Fibroblast of lung (primary cell): ENCODE measurements around the gene OBSCN. TPM values are rescaled to one million over a fixed set of nuclear protein-coding genes. Genes with fewer than 3 reads are reported as not detected.

Source experiments
- DNase-seq, 2 donors: peaks; one replicate each; pipeline versions ENCODE4 v3.0.0 to v3.0.0-alpha.2; 2010; ENCODE audit warnings: low read depth in 2 of 2
- H2AFZ ChIP-seq: 2 replicates; pipeline ENCODE4 v1.5.1; 2012; ENCODE audit warnings: low read length, control low read depth, inconsistent platforms
- H3K27ac ChIP-seq: 2 replicates; pipeline ENCODE4 v1.5.1; 2011; ENCODE audit warnings: low read length, control low read depth; ENCODE audit not compliant: insufficient read depth
- H3K27me3 ChIP-seq: 2 replicates; pipeline ENCODE4 v1.5.1; 2011; ENCODE audit warnings: mild to moderate bottlenecking, low read length; ENCODE audit not compliant: control insufficient read depth, insufficient read depth
- H3K36me3 ChIP-seq: 2 replicates; pipeline ENCODE4 v1.5.1; 2011; ENCODE audit warnings: low read length; ENCODE audit not compliant: control insufficient read depth, insufficient read depth
- H3K4me1 ChIP-seq: 2 replicates; pipeline ENCODE4 v1.5.1; 2011; ENCODE audit warnings: low read length; ENCODE audit not compliant: control insufficient read depth, insufficient read depth; ENCODE audit errors: extremely low read depth
- H3K4me2 ChIP-seq: 2 replicates; pipeline ENCODE4 v1.5.1; 2011; ENCODE audit warnings: low read length, control low read depth; ENCODE audit not compliant: insufficient read depth; ENCODE audit errors: extremely low read depth
- H3K4me3 ChIP-seq, 4 experiments: fragments of 200-600 bp in 1 of 4; sonication (generic) in 1 of 4; replicated peaks in 1 of 4; 2 replicates each; pipeline ENCODE4 v1.5.1; 2011 to 2016; ENCODE audit warnings: low read length in 4 of 4, low read depth in 3 of 4, mild to moderate bottlenecking in 3 of 4, control low read depth in 2 of 4, inconsistent platforms in 1 of 4, mixed read lengths in 1 of 4; ENCODE audit not compliant: insufficient read depth in 1 of 4; ENCODE audit errors: control extremely low read depth in 1 of 4
- H3K79me2 ChIP-seq: 2 replicates; pipeline ENCODE4 v1.5.1; 2012; ENCODE audit warnings: mild to moderate bottlenecking, low read length, inconsistent platforms; ENCODE audit not compliant: control insufficient read depth, insufficient read depth
- H3K9ac ChIP-seq: 2 replicates; pipeline ENCODE4 v1.5.1; 2011; ENCODE audit warnings: mild to moderate bottlenecking, low read length, control low read depth; ENCODE audit not compliant: insufficient read depth
- H3K9me3 ChIP-seq: 2 replicates; pipeline ENCODE4 v1.5.1; 2012; ENCODE audit warnings: low read depth, low read length; ENCODE audit not compliant: control insufficient read depth, insufficient read depth
- H4K20me1 ChIP-seq: 2 replicates; pipeline ENCODE4 v1.5.1; 2011; ENCODE audit warnings: low read length; ENCODE audit not compliant: control insufficient read depth, insufficient read depth; ENCODE audit errors: extremely low read depth
- EZH2 ChIP-seq: IDR thresholded peaks from 2 replicates; pipeline ENCODE4 v1.5.1; 2012; ENCODE audit warnings: low read length, control low read depth, mild to moderate bottlenecking; ENCODE audit errors: missing control alignments
- polyA plus RNA-seq, 2 donors: library from polyadenylated mRNA; depleted of rRNA in 1 of 2; stranded (reverse) in 1 of 2; unstranded in 1 of 2; fragments of >200 nt; gene quantifications; 2 replicates each; pipeline ENCODE4 v1.2.1, GENCODE V29; 2011 to 2012; ENCODE audit warnings: missing spikeins in 1 of 2
- total RNA-seq: library from RNA; depleted of rRNA; stranded (reverse); fragments of >200 nt; gene quantifications from 2 replicates; pipeline ENCODE4 v1.2.1, GENCODE V29; 2014
- TF ChIP-seq, protein P1 (sequence below), 2 donors: IDR thresholded peaks in 1 of 2; conservative IDR thresholded peaks in 1 of 2; 1 replicate in 1 of 2; 2 replicates in 1 of 2; pipeline ENCODE4 v1.5.1; 2011 to 2012; ENCODE audit warnings: low read length in 2 of 2, control low read depth in 1 of 2, inconsistent platforms in 1 of 2, low read depth in 1 of 2, mild to moderate bottlenecking in 1 of 2

Gene OBSCN
- total and polyA plus RNA-seq, 2 donors (not counting 1 experiment from before 2014, with no cell fraction given) = 0.87 to 16.8 TPM

DNA sequence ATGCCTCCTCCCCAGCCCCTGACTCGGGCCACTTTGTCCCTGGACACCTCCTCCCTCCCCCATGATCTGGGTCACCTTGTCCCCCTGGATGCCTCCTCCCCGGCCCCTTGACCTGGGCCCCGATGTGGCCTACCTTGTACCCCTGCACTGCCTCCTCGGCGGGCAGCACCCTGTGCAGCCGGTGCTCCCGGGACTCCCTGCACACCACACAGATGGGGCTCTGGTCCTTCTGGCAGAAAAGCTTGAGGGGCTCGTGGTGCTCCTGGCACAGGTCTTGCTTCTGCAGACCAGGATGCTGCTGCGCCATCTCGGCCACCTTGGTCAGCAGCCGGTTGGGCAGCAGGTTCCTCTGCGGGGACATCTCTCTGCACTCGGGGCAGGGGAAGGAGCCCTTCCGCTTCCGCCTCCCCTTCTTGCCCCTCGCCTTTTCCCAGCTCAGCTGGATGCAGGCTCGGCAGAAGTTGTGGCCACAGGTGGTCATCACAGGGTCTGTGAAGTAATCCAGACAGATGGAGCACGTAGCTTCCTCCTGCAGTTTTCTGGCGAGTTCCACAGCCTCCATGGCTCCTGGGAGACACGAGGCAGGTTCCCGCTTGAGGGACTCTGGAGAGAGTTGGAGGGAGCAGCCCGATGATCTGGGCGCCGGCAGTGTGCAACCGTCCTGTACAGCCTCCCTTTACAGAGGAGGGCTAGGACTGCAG is 206.8 kb downstream of the OBSCN start:
- Histone ChIP-seq H3K27me3 (peaks cover 12% of the 10 kb centered on the region), H3K9ac (no peak overlapping the region), H3K9me3 (no peaks in the 10 kb centered on the region), H3K27ac (no peak overlapping the region), H3K4me3 (no peak overlapping the region), H4K20me1 (no peaks in the 10 kb centered on the region), H3K4me2 (no peak overlapping the region), H2AFZ (no peak overlapping the region), H3K79me2 (no peaks in the 10 kb centered on the region), H3K4me1 (no peaks in the 10 kb centered on the region), H3K36me3 (peaks cover 7% of the 10 kb centered on the region)
- DNase-seq = no peak
- no peak for TF ChIP-seq EZH2
- TF ChIP-seq, protein P1, sequence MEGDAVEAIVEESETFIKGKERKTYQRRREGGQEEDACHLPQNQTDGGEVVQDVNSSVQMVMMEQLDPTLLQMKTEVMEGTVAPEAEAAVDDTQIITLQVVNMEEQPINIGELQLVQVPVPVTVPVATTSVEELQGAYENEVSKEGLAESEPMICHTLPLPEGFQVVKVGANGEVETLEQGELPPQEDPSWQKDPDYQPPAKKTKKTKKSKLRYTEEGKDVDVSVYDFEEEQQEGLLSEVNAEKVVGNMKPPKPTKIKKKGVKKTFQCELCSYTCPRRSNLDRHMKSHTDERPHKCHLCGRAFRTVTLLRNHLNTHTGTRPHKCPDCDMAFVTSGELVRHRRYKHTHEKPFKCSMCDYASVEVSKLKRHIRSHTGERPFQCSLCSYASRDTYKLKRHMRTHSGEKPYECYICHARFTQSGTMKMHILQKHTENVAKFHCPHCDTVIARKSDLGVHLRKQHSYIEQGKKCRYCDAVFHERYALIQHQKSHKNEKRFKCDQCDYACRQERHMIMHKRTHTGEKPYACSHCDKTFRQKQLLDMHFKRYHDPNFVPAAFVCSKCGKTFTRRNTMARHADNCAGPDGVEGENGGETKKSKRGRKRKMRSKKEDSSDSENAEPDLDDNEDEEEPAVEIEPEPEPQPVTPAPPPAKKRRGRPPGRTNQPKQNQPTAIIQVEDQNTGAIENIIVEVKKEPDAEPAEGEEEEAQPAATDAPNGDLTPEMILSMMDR (conservative IDR thresholded peaks at IDR 0.05 in 1 of 2, IDR thresholded peaks at IDR 0.05 in 1 of 2; ENCODE audit: low read depth in 1 of 2, low read length in 2 of 2) = no peak

DNA sequence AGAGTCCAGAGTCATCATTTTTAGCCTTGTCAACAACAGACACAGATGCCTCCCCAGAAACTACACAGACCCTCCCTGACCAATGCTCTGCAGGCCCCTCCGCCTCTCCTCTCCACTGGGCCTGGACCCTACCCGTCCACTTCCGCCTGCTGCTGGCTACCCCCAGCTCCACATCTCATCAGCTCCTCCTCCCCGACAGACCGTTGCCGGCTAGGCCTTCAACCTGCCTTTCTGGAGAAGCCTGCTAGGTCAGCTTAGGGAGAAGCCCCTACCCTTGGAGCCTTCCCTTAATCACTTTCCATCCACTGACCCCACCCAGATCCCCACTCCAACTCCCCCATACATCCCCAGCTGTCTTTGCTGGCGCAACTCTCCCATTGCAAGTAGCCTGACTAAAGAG is 207.4 kb downstream of the OBSCN start:
- no peak for DNase-seq
- Histone ChIP-seq H3K79me2 (no peaks in the 10 kb centered on the region), H3K36me3 (peaks cover 6% of the 10 kb centered on the region), H3K9me3 (no peaks in the 10 kb centered on the region), H3K9ac (no peak overlapping the region), H2AFZ (no peak overlapping the region), H3K4me3 (no peak overlapping the region), H3K4me2 (no peak overlapping the region), H3K27ac (no peak overlapping the region), H4K20me1 (no peaks in the 10 kb centered on the region), H3K27me3 (peaks cover 12% of the 10 kb centered on the region), H3K4me1 (no peaks in the 10 kb centered on the region)
- TF ChIP-seq, protein P1 (conservative IDR thresholded peaks at IDR 0.05 in 1 of 2, IDR thresholded peaks at IDR 0.05 in 1 of 2; ENCODE audit: low read depth in 1 of 2, low read length in 2 of 2) = no peak
- no peak for TF ChIP-seq EZH2

DNA sequence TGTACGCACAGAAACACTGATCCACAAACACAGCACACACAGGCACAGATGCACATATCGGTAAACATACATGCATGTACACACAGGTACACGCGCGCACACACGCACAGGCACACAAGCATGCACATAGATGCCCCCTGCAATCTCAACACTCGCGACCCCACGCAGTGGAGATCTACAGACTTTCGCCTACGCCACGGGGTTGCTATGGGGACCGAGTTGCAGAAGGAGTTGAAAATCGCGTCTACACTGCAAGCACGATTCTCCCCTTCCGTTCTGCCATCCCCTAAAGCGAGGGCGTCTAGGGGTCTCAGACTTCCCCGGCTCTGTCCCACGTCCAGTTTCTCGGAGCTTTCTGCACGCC is 208.0 kb downstream of the OBSCN start:
- no peak for DNase-seq
- peaks cover 12% of the 10 kb centered on the region for H3K27me3 ChIP-seq
- no peak overlapping the region for H2AFZ ChIP-seq
- TF ChIP-seq, protein P1 (conservative IDR thresholded peaks at IDR 0.05 in 1 of 2, IDR thresholded peaks at IDR 0.05 in 1 of 2; ENCODE audit: low read depth in 1 of 2, low read length in 2 of 2) = no peak
- peak; percentile 94 for TF ChIP-seq EZH2
- H3K4me2 ChIP-seq = peak overlapping the region; percentile 71
- peak overlapping the region in 3 of 4 experiments; percentile 12 to 51 (median 47) for H3K4me3 ChIP-seq
- H3K4me1 ChIP-seq = no peaks in the 10 kb centered on the region
- no peaks in the 10 kb centered on the region for H3K9me3 ChIP-seq
- no peaks in the 10 kb centered on the region for H4K20me1 ChIP-seq
- H3K9ac ChIP-seq = no peak overlapping the region
- no peaks in the 10 kb centered on the region for H3K36me3 ChIP-seq
- H3K27ac ChIP-seq = no peak overlapping the region
- H3K79me2 ChIP-seq = no peaks in the 10 kb centered on the region
